Activated CD4-positive, alpha-beta T cell treated with anti-CD3 and anti-CD28 coated beads, Interleukin-2, amount 10 ng/mL, durations not matched to agents 7 days and 5 days (primary cell): ENCODE measurements around the gene CACNA1S. TPM values are rescaled to one million over a fixed set of nuclear protein-coding genes. Genes with fewer than 3 reads are reported as not detected.
A peak's percentile ranks its signal among the peaks of the same experiment; 100 is the strongest.

Source experiments
- CTCF ChIA-PET: fragments of 350-600 bp; sonication (Branson Sonifier 250); formaldehyde crosslinking; loops from one replicate; lab custom pipeline; 2021; ENCODE audit warnings: antibody characterized with exemption; lab: Charles Lee
- POLR2A ChIA-PET: fragments of 350-600 bp; sonication (Branson Sonifier 250); formaldehyde crosslinking; loops from one replicate; lab custom pipeline; 2021; ENCODE audit warnings: antibody characterized with exemption; lab: Charles Lee
- DNase-seq: peaks from one replicate; pipeline ENCODE4 v3.0.0-alpha.2; 2020
- H3K27ac Mint-ChIP-seq: one replicate; pipeline ENCODE4 v1.8.0; 2021; ENCODE audit warnings: mild to moderate bottlenecking, moderate library complexity, mixed read lengths
- H3K27me3 Mint-ChIP-seq: one replicate; pipeline ENCODE4 v1.8.0; 2021; ENCODE audit warnings: mixed read lengths
- H3K36me3 Mint-ChIP-seq: one replicate; pipeline ENCODE4 v1.8.0; 2021; ENCODE audit warnings: low read depth, mixed read lengths
- H3K4me1 Mint-ChIP-seq: one replicate; pipeline ENCODE4 v1.8.0; 2021; ENCODE audit warnings: mixed read lengths
- H3K4me3 Mint-ChIP-seq: one replicate; pipeline ENCODE4 v1.8.0; 2021; ENCODE audit warnings: mild to moderate bottlenecking, moderate library complexity, mixed read lengths
- H3K9me3 Mint-ChIP-seq: one replicate; pipeline ENCODE4 v1.8.0; 2021; ENCODE audit warnings: mixed read lengths
- total RNA-seq, 2 experiments: library from RNA; stranded (reverse); gene quantifications; one replicate each; pipeline ENCODE4 v1.2.3, GENCODE V29; 2021

CACNA1S gene
- total RNA-seq, 2 experiments from 2014 or later, result not detected

DNA sequence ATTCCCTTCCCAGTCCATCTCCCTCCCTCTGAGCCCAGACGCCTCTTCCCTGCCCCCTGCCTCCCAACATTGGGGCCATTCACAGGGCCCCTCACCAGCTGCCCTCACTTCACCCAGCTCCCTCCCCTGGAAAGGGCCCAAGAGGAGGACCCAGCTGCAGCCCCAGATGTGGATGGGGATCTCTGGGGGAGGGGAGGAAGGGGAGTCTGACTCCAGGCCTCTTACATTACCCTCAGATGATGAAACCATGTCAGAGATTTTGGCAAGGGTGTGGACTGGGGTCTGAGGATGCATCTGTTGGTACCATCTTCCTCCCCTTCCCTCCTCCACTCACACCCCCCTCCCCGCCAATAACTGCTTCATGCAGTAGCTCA lies 87.6 kb downstream of the CACNA1S start:
- H3K4me3 Mint-ChIP-seq, result no peak overlapping the region
- H3K27ac Mint-ChIP-seq, result no peak overlapping the region
- H3K9me3 Mint-ChIP-seq, result no peaks in the 10 kb centered on the region
- CTCF ChIA-PET, result interaction anchor here (0.7 to 13.3 kb wide), 8 partner anchors 9 to 53 kb away, joined by 3 to 152 read pairs (median 4); no protein-coding TSS in a partner anchor
- no peaks in the 10 kb centered on the region for H3K27me3 Mint-ChIP-seq
- H3K36me3 Mint-ChIP-seq, result peaks cover 19% of the 10 kb centered on the region
- no peak for DNase-seq
- POLR2A ChIA-PET, result no interaction called here
- peaks cover 62% of the 10 kb centered on the region for H3K4me1 Mint-ChIP-seq

DNA sequence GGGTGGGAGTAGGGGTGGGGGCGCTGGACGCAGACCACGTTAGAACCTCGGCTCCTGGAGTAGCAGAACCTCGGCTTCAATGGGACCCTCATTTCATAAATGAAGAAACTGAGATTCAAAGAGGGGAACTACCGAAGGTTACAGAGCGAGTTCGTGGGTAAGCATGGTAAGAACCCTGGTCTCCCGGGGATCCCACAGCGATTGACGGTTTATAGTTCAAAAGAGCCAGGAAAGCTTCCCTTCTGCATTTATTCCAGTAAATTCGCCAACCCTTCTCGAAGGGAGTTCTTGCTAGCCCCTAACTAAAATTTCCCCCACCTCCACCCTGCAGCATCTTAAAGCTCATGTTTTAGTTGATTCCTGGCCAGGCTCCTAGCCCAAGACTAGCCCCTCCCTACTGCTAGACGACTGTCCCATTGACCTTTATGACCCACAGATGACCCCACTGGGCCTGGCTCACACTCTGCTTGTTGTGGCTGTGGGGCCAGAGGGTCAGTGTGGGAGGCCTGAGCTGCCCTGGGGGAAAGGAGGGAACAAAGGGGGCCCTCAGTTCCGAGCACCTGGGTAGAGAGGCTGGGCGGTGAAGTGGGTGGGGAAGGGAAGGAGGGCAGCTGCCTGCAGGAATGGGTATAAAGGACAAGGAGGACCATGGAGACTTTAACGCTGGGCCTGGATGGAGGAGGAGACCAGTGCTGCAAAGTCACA lies 88.2 kb downstream of the CACNA1S start:
- ChIA-PET CTCF (interaction anchor here (0.9 to 13.3 kb wide), 5 partner anchors 8 to 53 kb away, joined by 3 to 152 read pairs (median 6); no protein-coding TSS in a partner anchor), POLR2A (no interaction called here)
- Mint-ChIP-seq H3K9me3 (no peaks in the 10 kb centered on the region), H3K36me3 (peaks cover 22% of the 10 kb centered on the region), H3K27ac (no peak overlapping the region), H3K4me3 (peak overlapping the region; percentile 32), H3K27me3 (no peaks in the 10 kb centered on the region), H3K4me1 (peaks cover 68% of the 10 kb centered on the region)
- no peak for DNase-seq

DNA sequence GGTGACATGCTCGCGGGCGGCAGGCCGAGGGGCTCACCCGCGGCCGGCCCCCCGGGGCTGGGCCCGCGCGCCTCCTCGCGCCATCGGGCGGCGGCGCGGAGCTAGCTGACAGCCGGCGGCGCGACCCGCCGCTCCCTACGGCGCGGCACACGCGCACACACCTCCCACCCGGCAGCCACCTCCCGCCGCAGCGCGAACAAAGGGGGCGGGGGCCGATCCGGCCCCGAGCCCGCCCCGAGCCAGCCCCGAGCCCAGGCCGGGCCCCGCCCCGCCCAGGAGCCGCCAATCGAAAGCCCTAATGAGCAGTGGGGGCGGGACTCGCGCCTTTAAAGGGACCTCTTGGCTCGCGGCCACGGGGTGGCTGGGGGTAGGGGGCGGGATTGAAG lies 88.7 kb downstream of the CACNA1S start, which contains the start of gene KIF21B:
TSS of gene KIF21B (minus strand) at position 198 of the 386 bp plus-strand sequence. CDS start 331 bp downstream, outside the sequence.
- CTCF ChIA-PET, result interaction anchor here (0.7 to 13.3 kb wide), 7 partner anchors 7 to 127 kb away, joined by 3 to 152 read pairs (median 6); no protein-coding TSS in a partner anchor
- Mint-ChIP-seq H3K36me3 (peaks cover 24% of the 10 kb centered on the region), H3K27me3 (no peaks in the 10 kb centered on the region), H3K27ac (peak within 1 kb of the TSS; percentile 99), H3K9me3 (no peaks in the 10 kb centered on the region), H3K4me3 (peak within 1 kb of the TSS; percentile 91), H3K4me1 (peaks cover 70% of the 10 kb centered on the region)
- DNase-seq, result peak; percentile 92
- POLR2A ChIA-PET, result no interaction called here

- H3K9me3 Mint-ChIP-seq, result no peaks in the 10 kb centered on the region
- no peaks in the 10 kb centered on the region for H3K27me3 Mint-ChIP-seq
- ChIA-PET CTCF (interaction anchor here (0.7 to 13.3 kb wide), 7 partner anchors 7 to 128 kb away, joined by 3 to 152 read pairs (median 6); no protein-coding TSS in a partner anchor), POLR2A (no interaction called here)
- peak overlapping the region; percentile 99 for H3K27ac Mint-ChIP-seq
- H3K36me3 Mint-ChIP-seq, result peaks cover 30% of the 10 kb centered on the region
- H3K4me3 Mint-ChIP-seq, result peak overlapping the region; percentile 91
- H3K4me1 Mint-ChIP-seq, result peaks cover 75% of the 10 kb centered on the region
- peak; percentile 46 for DNase-seq
These were observed 89.3 kb downstream of the CACNA1S start for GRCh38 chr1:201022820-201023516.

DNA sequence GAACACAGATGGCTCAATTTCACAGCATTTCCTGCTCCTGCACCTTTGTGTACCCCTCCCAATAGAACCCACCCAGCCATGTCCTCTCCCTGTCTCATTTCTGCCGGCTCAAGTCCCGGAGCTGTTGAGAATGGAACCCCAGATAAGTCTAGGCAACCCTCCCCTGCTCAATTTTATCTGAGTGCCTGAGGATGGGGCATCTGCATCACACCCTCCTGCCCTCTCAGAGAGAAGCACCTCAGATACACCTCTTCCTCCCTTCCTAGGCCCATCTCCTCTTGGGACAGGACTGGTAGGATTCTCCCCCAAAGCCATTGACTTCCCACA lies 89.8 kb downstream of the CACNA1S start:
- Mint-ChIP-seq H3K27ac (peak overlapping the region; percentile 99), H3K27me3 (no peaks in the 10 kb centered on the region), H3K4me3 (peak overlapping the region; percentile 91), H3K9me3 (no peaks in the 10 kb centered on the region), H3K4me1 (peaks cover 76% of the 10 kb centered on the region), H3K36me3 (peaks cover 30% of the 10 kb centered on the region)
- ChIA-PET POLR2A (no interaction called here), CTCF (interaction anchor here (0.7 to 13.3 kb wide), 6 partner anchors 6 to 128 kb away, joined by 3 to 152 read pairs (median 18); no protein-coding TSS in a partner anchor)
- no peak for DNase-seq

GRCh38 chr1:201021630-201022492 lies 90.4 kb downstream of the CACNA1S start:
- ChIA-PET CTCF (interaction anchor here (0.6 to 13.3 kb wide), 8 partner anchors 8 to 129 kb away, joined by 3 to 152 read pairs (median 5); no protein-coding TSS in a partner anchor), POLR2A (no interaction called here)
- no peak for DNase-seq
- Mint-ChIP-seq H3K27me3 (no peaks in the 10 kb centered on the region), H3K27ac (peak overlapping the region; percentile 99), H3K36me3 (peaks cover 30% of the 10 kb centered on the region), H3K4me1 (peaks cover 76% of the 10 kb centered on the region), H3K9me3 (no peaks in the 10 kb centered on the region), H3K4me3 (peak overlapping the region; percentile 91)

- CTCF ChIA-PET, result interaction anchor here (0.6 to 13.3 kb wide), 12 partner anchors 8 to 143 kb away, joined by 3 to 152 read pairs (median 5); no protein-coding TSS in a partner anchor
- H3K4me1 Mint-ChIP-seq, result peaks cover 76% of the 10 kb centered on the region
- DNase-seq, result peak; percentile 50
- POLR2A ChIA-PET, result no interaction called here
- peak overlapping the region; percentile 99 for H3K27ac Mint-ChIP-seq
- H3K36me3 Mint-ChIP-seq, result peaks cover 30% of the 10 kb centered on the region
- H3K4me3 Mint-ChIP-seq, result peak overlapping the region; percentile 91
- no peaks in the 10 kb centered on the region for H3K9me3 Mint-ChIP-seq
- no peaks in the 10 kb centered on the region for H3K27me3 Mint-ChIP-seq
These were observed 91.3 kb downstream of the CACNA1S start for GRCh38 chr1:201020721-201021629.

DNA sequence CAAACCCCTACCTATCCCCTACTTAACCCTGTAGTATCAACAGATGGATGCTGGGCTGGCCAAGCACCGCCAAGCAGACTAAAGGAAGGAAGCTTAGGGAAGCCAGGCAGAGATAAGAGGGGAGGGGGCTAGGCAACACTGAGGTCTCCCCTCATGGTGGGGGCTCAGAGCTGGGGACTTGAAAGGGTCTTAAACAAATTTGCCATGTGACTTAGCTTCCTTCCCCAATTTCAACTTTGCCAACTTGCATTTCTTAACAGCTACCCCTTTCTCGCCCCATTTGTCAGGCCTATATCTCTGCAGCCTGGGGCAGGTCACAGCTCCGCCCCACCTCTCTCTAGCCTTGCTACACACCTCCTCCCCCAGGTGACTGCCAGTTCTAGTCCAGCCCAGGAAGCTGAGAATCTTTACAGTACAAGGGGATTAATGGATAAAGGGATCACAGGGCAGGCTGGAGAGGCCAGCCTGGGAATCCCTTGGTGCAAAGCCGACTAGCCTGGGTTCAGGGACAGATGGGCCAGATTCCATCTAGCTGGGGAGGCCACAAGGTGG lies 92.1 kb downstream of the CACNA1S start:
- Mint-ChIP-seq H3K4me1 (peaks cover 76% of the 10 kb centered on the region), H3K27ac (peak overlapping the region; percentile 99), H3K36me3 (peaks cover 37% of the 10 kb centered on the region), H3K27me3 (no peaks in the 10 kb centered on the region), H3K9me3 (no peaks in the 10 kb centered on the region), H3K4me3 (peak overlapping the region; percentile 91)
- ChIA-PET CTCF (interaction anchor here (0.6 to 13.3 kb wide), 13 partner anchors 10 to 281 kb away, joined by 3 to 152 read pairs (median 4); partner anchors contain the start of gene CAMSAP2), POLR2A (interaction anchor here (0.6 kb wide), 1 partner anchor 10 kb away, joined by 3 read pairs; no protein-coding TSS in a partner anchor)
- peak; percentile 54 for DNase-seq

DNA sequence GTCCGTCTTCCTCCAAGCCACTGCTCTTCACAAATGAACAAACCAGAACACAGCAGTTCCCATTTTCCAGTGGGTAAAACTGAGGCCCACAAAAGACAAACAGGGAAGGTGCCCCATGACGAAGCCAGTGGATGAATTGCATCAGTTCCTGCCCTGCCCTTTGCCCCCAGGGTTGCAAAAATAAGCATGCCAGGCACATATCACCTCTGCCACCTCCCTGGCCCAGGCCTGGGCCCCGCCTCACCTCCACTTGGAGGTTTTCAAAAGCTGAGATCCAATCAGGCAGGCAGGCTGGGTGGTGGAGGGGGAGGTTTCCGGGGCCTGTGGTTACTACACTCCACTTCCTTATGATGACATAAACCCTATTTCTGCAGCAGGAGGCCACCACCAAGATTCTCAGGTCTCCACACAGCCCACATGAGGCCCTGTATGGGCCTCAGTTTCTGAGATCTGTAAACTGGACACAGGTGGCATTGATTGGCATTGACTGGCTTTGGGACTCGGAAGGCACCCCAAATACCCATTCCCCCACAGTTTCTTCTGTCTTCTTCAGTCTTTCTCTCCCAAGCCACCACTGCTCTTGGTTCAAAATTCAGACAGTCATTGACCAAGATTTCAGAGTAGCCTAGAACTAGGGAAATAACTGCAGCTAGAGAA lies 92.8 kb downstream of the CACNA1S start:
- peak; percentile 95 for DNase-seq
- Mint-ChIP-seq H3K27me3 (no peaks in the 10 kb centered on the region), H3K27ac (peak overlapping the region; percentile 99), H3K9me3 (no peaks in the 10 kb centered on the region), H3K4me3 (peak overlapping the region; percentile 91), H3K36me3 (peaks cover 37% of the 10 kb centered on the region), H3K4me1 (peaks cover 76% of the 10 kb centered on the region)
- ChIA-PET POLR2A (interaction anchor here (0.6 kb wide), 1 partner anchor 9 kb away, joined by 3 read pairs; no protein-coding TSS in a partner anchor), CTCF (interaction anchor here (0.6 to 13.3 kb wide), 10 partner anchors 10 to 281 kb away, joined by 3 to 152 read pairs (median 4); partner anchors contain the start of gene CAMSAP2)

DNA sequence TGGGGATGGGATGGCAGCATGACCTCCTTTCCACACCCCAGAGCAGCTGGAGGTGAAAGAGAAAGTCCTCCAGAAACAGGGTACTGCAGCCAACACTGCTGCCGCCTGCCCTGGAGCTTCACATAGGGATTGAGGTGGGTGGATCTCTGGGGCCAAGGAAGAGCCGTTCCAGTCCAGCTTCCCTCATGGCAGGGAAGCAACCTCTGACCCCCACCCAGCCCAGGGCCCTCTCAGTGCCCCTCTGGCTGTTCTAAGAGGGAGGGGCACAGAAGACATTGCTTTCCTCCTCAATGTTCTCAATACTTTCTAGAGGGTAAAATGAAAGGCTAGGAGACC lies 94.4 kb downstream of the CACNA1S start:
- Mint-ChIP-seq H3K9me3 (no peaks in the 10 kb centered on the region), H3K27ac (peak overlapping the region; percentile 99), H3K36me3 (peaks cover 41% of the 10 kb centered on the region), H3K4me1 (peaks cover 84% of the 10 kb centered on the region), H3K27me3 (no peaks in the 10 kb centered on the region), H3K4me3 (peak overlapping the region; percentile 44)
- CTCF ChIA-PET, result interaction anchor here (1.0 to 13.3 kb wide), 4 partner anchors 7 to 39 kb away, joined by 3 to 152 read pairs (median 24); partner anchors contain the start of gene KIF21B
- POLR2A ChIA-PET, result no interaction called here
- no peak for DNase-seq
